Left ventricle myocardium inferior (tissue), 1 donor: ENCODE results near the gene FIGN. TPM values are rescaled to one million over a fixed set of nuclear protein-coding genes. Genes with fewer than 3 reads are reported as not detected.

Experiments used
- DNase-seq: peaks from one replicate; pipeline ENCODE4 v3.0.0-alpha.2; 2020
- H3K27ac ChIP-seq: fragments of 200-600 bp; replicated peaks from 2 replicates; pipeline ENCODE4 v1.8.0; 2021
- H3K27me3 ChIP-seq: fragments of 200-600 bp; 2 replicates; pipeline ENCODE4 v1.8.0; 2021; ENCODE audit warnings: low read depth
- H3K36me3 ChIP-seq: fragments of 200-600 bp; 2 replicates; pipeline ENCODE4 v1.8.0; 2021
- H3K4me1 ChIP-seq: fragments of 200-600 bp; 2 replicates; pipeline ENCODE4 v1.8.0; 2021
- H3K4me3 ChIP-seq: fragments of 200-600 bp; 2 replicates; pipeline ENCODE4 v1.8.0; 2021; ENCODE audit warnings: mild to moderate bottlenecking, moderate library complexity
- H3K9me3 ChIP-seq: fragments of 200-600 bp; replicated peaks from 2 replicates; pipeline ENCODE4 v1.8.0; 2021
- CTCF ChIP-seq: fragments of 200-600 bp; IDR thresholded peaks from 2 replicates; pipeline ENCODE4 v1.8.0; 2021; ENCODE audit warnings: antibody characterized with exemption, mild to moderate bottlenecking, borderline replicate concordance
- intact Hi-C: fragments of 100-400 bp; cut with micrococcal nuclease; formaldehyde crosslinking; loops from one replicate; pipeline ENCODE4 v1.11.0; 2022
- total RNA-seq: library from RNA; stranded (reverse); fragmentation: NEBNext Ultra II Directional; extraction: Animal tissue kit (Norgen Biotek cat#: 25700); gene quantifications from one replicate; pipeline ENCODE4 v1.2.1, GENCODE V29; 2021
- donor health status: DM: no; HTN: yes; CAD: no; lungs with severe emphysema.

The FIGN gene
- total RNA-seq, 1 donor from 2014 or later = 12.9 TPM

DNA sequence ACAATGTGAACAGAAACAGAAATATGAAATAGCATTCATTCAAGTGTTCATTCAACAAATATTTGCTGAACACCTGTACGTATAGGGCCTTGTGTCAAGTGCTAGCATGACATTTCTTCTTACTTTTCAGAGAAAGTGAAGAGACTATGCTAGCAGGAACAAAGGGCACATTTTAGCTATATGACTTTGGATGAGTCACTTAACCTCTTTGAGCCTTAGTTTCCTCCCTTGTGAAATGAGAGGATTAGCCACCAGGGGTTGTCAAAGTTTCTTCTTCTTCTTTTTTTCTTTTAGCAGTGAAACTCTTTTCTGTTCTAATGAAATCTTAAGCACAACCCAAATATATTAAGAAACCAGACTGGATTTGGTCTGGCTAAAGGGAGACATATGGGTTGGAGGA, 53.1 kb downstream of the FIGN start:
- Histone ChIP-seq H3K4me1 (peaks cover 63% of the 10 kb centered on the region), H3K9me3 (no peaks in the 10 kb centered on the region), H3K27ac (peak overlapping the region; percentile 39), H3K36me3 (no peaks in the 10 kb centered on the region), H3K27me3 (no peaks in the 10 kb centered on the region), H3K4me3 (no peak overlapping the region)
- intact Hi-C loops = no loop called here
- TF ChIP-seq CTCF = no peak
- no peak for DNase-seq

DNA sequence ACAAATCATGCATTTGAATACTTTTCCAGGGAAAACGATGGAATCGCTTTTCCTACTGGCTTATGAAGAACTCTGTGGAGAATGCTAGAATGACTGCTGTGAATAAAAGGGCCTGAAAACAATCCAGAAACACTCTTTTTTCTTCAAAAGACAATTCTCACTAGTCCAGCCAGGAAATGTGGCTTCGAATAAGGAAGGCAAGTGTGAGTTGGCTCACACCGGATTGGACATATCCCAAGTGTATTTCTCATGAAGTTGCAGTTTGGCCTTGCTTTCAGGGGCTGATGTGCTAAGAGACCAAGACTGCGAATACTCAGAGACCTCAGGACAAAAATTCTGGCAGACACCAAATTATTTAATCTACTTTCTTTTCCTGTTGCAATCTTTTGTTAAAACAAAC, 54.1 kb downstream of the FIGN start:
- Histone ChIP-seq H3K9me3 (no peaks in the 10 kb centered on the region), H3K36me3 (no peaks in the 10 kb centered on the region), H3K4me3 (no peak overlapping the region), H3K27ac (peak overlapping the region; percentile 39), H3K27me3 (no peaks in the 10 kb centered on the region), H3K4me1 (peaks cover 59% of the 10 kb centered on the region)
- no peak for DNase-seq
- no peak for TF ChIP-seq CTCF
- intact Hi-C loops = no loop called here

DNA sequence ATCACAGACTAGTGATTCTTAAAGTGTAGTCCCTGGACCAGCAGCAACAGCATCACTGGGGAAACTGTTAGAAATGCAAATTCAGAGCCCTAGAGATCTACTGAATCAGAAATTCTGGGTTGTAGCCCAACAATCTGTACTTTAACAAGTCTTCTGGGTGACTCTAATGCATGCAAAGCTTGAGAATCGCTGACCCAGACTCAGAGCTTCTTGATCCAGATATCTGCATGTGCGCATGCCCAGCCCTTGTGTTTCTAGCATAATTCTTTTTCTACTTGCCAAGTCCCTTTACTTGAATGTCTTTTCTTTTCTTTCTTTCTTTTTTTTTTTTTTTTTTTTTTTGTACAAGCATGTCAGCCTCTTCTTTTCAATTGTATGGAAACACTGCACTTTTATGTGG, 60.4 kb downstream of the FIGN start:
- Histone ChIP-seq H3K9me3 (no peaks in the 10 kb centered on the region), H3K4me1 (peaks cover 26% of the 10 kb centered on the region), H3K4me3 (no peak overlapping the region), H3K27ac (no peak overlapping the region), H3K36me3 (no peaks in the 10 kb centered on the region), H3K27me3 (no peaks in the 10 kb centered on the region)
- intact Hi-C loops = no loop called here
- DNase-seq = no peak
- TF ChIP-seq CTCF = no peak

DNA sequence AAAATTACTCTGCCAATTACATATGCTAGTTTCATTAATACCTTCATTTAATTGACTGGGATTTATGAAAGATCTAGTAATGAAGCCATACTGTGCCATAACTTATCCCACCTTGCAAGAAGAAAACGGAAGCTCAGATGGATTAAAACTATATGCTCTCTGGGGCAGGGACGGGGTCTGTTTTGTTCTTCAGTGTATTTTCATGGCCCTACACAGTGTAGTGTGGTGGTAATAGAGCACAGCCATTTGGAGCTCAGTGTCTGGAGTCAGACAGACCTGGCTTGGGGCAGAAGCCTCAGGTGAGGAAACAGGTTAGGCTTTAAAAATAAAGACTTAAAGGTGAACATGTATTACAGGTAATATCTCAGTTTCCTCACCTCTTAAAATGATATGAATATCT, 62.3 kb downstream of the FIGN start:
- Histone ChIP-seq H3K27ac (peak overlapping the region; percentile 1), H3K36me3 (no peaks in the 10 kb centered on the region), H3K4me3 (no peak overlapping the region), H3K4me1 (peaks cover 30% of the 10 kb centered on the region), H3K9me3 (no peaks in the 10 kb centered on the region), H3K27me3 (no peaks in the 10 kb centered on the region)
- TF ChIP-seq CTCF = no peak
- intact Hi-C loops = no loop called here
- DNase-seq = no peak

GRCh38 chr2:163670929-163671328, 64.9 kb downstream of the FIGN start:
- H3K4me3 ChIP-seq = no peak overlapping the region
- intact Hi-C loops = no loop called here
- H3K4me1 ChIP-seq = peaks cover 49% of the 10 kb centered on the region

More at GRCh38 chr2:163670929-163671328, 64.9 kb downstream of the FIGN start:
- DNase-seq = no peak
- no peak for TF ChIP-seq CTCF
- no peaks in the 10 kb centered on the region for H3K27me3 ChIP-seq
- H3K27ac ChIP-seq = no peak overlapping the region
- H3K9me3 ChIP-seq = no peaks in the 10 kb centered on the region
- H3K36me3 ChIP-seq = no peaks in the 10 kb centered on the region
